NOMO-1 treated with DMSO at 0.1 percent for 48 hours (cell line): Measurements from ENCODE around the gene LSM14B.
"Not testable (repeated sequence)": the region's sequence is repeated elsewhere in the genome, so short reads cannot be mapped to it uniquely, and the experiment has no call there.

Source experiments
- DNase-seq: peaks from one replicate; lab custom pipeline; 2025; ENCODE audit not compliant: unreplicated experiment; lab: John Stamatoyannopoulos, UW

The LSM14B gene

DNA sequence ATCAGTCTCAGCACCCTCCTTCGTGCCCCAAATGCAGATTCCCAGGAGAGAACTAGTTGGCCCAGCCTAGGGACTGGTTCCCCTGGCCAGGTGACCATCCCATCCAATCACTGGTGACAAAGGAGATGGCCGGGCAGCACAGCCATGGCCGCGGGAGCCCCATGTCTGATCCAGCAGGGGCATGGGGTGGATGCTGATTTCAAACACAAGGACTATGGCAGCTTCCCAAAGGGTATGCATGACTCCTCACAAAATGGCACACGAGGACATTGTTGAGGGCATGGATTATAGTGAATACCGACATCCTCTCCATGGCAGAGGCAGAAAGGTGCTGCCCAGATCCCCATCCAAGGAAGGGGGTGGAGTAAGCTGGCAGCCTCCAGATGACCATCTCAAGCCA is 9.9 kb upstream of the LSM14B start:
- DNase-seq = no peak

- DNase-seq = no peak
Observed at GRCh38 chr20:62114894-62115293, 7.4 kb upstream of the LSM14B start.

DNA sequence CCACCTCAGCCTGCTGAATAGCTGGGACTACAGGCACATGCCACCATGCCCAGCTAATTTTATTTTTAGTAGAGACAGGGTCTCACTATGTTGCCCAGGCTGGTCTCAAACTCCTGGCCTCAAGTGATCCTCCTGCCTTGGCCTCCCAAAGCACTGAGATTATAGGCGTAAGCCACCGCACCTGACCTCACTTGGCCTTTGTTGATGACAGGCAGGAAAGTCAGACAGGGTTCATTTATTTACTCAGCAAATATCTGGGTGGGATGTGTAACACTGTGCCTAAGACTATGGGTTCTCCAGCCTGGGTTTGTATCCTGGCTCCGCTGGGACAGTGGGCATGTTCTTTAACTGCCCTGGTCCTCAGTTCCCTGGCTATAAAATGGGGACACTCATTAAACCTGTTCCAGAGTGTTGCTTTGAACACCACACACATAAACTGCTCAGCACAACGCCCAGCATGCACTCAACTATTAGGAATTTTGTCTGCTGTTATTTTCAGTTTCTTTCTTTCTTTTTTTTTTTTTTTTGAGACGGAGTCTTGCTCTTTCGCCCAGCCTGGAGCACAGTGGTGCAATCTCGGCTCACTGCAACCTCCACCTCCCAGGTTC is 6.4 kb upstream of the LSM14B start:
- DNase-seq = not testable (repeated sequence)

DNA sequence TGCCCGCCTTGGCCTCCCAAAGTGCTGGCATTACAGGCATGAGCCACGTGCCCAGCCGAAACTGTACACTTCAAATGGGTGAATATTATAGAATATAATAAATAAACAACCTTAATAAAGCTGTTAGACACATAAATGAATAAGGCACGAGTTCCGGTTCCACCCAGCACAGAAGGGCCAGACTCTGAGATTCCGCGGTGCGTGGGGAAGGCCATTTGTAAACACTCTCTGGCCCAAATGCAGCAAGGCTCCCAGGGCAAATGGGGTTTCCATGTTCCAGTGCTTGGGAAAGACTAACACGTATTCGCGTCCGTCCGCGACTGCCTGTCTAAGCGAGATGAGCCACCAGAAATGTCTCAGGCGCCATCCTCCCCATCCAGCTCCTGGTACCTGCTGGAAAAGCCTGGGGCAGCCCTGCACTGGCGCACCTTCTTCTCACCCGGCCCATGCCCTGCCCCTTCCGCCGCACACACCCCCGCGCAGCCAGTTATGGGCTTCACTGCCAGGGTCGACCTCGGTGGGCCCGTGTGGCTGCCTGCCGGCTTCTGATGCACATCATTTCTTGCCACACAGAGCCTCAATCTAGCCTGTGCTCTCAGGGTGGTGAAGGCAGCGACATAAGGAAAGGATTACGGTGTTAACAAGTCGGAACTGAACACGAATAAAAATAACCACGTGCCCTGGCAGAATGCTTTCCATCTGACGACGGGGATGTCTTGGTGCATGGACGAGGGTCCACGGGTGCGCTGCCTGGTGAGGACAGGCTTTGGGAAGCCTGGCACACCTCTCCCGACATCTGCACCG is 5.5 kb upstream of the LSM14B start:
- no peak for DNase-seq

DNA sequence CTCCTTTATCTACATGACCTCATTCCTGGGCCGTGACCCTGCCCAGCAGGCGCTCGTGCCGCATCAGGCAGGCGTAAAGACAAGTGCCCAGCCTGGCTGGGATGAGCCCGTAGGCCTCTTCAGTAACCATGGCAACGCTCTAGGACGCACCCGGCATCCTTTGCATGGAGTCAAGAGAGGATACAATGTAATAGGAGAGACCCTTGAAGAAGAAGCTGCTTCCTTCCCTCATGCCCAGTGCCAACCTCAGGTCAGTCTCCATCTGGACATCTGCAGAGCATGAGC is 5.0 kb upstream of the LSM14B start:
- no peak for DNase-seq

GRCh38 chr20:62117658-62118057 is 4.6 kb upstream of the LSM14B start:
- no peak for DNase-seq

- DNase-seq = no peak
Observed at GRCh38 chr20:62118113-62119043, 3.9 kb upstream of the LSM14B start.

DNA sequence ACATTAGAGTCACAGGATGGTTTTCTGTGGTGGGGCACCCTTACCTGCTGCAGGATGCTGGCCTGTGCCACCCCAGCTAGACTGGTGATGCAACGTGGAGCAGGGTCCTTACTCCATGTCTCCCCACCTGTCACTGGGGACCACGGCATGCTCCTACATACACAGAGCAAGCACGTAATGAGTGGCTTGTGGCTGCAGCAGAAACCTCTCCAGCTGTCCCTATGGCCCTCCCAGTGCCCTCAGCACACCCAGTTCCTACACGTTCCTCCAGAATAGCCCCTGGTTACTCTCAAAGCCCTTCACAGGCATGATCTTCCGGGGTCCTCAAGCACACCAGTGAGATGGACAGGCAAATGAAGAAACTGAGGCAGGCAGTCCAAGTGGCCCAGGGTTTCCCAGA is 3.2 kb upstream of the LSM14B start:
- DNase-seq = no peak

DNA sequence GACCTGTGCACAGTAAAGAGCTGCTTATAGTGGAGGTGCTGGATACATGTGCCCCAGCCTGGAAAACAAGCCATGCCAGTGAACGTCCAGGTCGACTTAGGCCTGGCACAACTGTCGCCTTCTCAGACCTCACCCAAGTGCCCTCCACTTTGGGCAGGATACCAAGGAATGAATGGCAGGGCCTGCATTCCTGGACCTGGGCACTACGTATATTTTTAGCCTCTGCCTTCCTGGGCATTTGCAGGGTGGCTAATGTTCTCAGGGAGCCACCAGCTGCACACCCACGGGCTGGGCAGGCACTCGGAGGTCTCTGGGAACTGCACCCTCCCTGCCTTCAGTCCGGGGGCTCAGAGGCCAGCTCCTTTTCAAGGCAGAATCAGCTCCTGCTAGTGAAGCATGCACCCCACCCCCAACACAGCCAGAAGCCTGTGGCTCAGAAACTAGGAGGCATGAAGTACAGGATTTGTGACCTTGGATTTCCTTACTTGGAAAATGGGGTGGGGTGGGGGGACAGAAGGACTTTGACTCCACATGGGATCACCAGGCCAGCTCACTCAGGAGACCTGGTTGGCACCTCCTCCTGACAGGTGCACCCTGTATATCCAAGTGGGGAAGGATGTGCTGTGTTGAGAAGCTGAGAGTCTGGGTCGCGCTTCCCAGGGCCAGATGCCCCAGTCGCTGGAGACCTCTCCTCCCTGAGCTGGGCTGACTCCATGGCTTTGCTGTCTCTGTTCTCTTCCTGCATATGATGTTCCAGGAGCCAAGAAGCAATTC is 2.5 kb upstream of the LSM14B start:
- DNase-seq = no peak

GRCh38 chr20:62120365-62120762 is 1.9 kb upstream of the LSM14B start:
- DNase-seq = no peak

DNA sequence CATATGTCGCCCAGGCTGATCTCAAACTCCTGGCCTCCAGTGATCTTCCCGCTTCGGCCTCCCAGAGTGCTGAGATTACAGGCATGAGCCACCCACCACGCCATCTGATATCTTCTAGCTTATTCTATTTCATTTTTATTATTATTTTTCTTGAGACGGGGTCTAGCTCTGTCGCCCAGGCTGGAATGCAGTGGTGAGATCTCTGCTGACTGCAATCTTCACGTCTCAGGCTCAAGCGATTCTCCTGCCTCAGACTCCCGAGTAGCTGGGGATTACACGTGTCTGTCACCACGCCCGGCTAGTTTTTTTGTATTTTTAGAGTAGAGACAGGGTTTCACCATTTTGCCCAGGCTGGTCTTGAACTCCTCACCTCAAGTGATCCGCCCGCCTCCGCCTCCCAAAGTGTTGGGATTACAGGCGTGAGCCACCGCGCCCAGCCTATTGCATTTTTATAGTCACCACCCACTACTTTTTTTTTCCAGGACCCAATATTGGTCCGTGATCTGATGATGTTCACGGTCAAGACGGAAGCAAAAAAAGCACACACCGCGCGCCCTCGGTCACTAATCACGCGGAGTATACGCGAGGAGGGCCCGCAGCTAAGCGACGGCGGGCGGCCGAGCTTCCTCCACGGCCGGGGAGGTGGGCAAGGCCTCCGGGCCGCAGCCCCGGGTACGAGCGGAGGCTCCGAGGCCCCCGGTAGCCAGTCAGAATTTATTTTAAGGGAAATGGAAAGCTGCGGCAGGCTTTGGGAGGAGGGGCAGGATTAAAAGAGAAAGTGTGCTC is 1.1 kb upstream of the LSM14B start:
- peak; percentile 66 for DNase-seq

GRCh38 chr20:62122654-62123449 is 577 bp downstream of the LSM14B start:
- no peak for DNase-seq

DNA sequence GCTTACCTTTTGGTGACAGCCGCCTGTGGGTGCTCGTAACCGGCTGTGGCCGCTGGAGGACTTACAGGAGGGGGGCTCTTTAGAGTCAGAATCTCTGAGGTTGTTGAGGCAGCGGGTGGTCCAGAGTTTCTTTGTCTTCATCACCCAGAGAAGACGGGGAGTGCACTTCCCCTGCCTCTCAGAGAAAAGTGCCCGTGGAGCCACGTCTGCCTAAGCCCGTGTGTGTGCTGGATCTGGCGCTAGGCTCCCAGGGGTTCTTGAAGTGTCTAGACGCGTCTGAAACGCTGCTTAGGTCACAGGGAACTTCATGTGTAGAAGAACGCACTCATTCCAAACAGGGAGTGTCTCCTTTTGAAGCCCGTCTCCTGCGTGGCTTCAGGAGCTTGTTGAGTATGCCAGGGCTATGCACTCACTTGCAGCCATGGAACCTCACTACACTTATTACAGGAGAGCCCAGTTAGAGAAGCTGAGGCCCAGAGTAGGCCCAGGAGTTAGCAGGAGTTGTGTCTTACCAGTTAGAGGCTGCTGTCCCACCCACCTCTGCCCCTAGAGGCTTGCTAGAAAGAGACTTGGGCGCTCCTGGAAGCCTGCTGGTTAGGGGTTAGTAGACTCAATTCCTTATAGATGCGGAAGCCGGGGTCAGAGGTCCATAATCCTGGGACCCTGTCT is 1.3 kb downstream of the LSM14B start:
- no peak for DNase-seq

DNA sequence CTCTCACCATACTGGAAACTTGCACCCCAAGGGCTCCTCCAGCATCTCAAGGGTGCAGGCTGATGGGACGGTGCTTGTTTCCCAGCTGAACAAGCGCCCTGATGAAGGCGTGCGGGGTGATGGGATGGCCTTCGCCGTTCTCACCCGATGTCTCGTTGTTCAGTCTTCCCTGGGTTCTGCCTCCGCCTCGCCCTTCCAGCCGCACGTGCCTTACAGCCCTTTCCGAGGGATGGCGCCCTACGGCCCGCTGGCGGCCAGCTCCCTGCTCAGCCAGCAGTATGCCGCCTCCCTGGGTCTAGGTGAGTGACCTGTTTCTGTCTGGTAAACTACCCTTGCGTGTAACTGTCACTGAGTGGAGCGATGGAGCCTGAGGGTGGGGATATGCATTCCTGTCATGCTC is 3.9 kb downstream of the LSM14B start:
- no peak for DNase-seq

DNA sequence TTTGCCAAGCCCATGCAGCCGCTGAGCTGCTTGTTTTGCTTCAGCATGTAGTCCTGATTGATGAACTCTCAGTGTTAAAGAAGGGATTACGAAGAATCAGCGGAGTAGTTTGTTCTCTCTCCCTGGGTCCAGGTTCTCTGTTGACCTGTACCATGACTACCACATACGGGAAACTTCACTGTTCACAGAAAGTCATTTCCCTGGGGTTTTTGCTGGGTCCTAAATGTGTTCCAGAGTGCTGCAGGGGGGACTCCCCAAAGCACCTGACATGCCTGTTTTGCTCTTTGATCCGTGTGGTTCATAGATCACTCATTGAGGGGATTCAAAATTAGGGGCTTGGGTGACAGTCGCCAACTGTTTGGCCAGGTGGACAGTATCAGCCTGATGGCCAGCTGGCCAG is 5.5 kb downstream of the LSM14B start:
- no peak for DNase-seq

DNA sequence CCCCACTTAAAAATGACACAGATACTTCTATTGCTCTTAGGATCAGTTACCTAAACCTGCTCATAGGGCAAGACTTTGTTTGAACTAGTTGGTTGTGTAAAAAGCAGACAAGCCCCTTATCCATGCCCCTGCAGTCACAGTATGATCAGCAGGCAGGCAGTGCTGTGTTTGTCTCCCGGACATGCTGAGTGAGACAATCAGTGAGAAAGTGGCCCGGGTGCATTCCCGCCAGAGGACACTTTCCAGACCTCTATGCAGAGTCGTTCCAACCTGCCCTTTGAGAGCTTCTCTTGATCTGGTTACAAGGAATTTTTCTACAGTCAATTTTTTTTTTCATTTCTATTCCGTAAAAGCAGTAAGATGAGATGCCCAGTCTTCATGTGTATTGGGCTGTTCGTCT is 6.2 kb downstream of the LSM14B start:
- DNase-seq = no peak

DNA sequence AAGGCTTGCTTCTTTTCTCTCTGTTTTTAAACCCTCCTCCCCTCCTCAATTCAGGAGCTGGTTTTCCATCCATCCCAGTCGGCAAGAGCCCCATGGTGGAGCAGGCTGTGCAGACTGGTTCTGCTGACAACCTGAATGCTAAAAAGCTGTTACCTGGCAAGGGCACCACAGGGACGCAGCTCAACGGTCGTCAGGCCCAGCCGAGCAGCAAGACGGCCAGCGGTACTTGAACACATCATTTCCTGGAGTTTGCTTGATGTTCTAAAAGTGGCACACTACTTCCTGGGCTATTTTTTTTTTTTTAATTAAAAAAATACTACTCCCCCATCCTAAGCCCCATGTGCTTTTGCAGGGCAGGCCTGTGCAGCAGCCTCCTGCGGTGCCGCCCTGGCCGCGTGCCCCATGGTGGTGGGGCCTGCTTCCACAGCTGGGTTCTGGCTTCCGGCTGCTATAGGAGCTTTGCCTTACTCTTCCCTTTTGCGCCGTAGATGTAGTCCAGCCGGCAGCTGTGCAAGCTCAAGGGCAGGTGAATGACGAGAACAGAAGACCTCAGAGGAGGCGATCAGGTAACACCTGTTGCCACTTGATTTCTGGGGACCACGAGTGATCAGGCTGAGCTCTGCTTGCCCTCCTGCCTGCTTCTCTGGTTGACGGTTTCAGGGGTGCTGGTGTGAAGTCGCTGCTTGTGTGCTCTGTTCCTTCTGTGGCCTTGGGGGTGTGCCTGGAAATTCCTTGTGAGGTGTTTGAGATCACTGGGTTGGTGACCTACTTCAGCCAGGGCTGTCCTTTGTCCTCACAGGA is 7.7 kb downstream of the LSM14B start:
- no peak for DNase-seq

GRCh38 chr20:62131560-62132320 is 9.5 kb downstream of the LSM14B start:
- DNase-seq = no peak
